Adrenal gland (tissue), 5 donors: ENCODE measurements around the gene FSTL5.

ENCODE experiments used
- CTCF ChIP-seq, 6 experiments: fragments of 450-650 bp in 4 of 6; fragments of 200-600 bp in 2 of 6; sonication (generic) in 1 of 6; IDR thresholded peaks; 1 replicate in 5 of 6; 2 replicates in 1 of 6; pipeline versions ENCODE4 v1.5.1 to v1.8.0; 2016 to 2021; ENCODE audit warnings: antibody characterized with exemption in 6 of 6, mild to moderate bottlenecking in 2 of 6, moderate library complexity in 1 of 6
- POLR2A ChIP-seq, 2 donors: fragments of 450-650 bp; IDR thresholded peaks; one replicate each; pipeline ENCODE4 v1.6.1; 2017; ENCODE audit warnings: antibody characterized with exemption in 2 of 2, mild to moderate bottlenecking in 2 of 2, moderate library complexity in 1 of 2
- donor health status: DM: no; HTN: no; CAD: no.

GRCh38 chr4:161486461-161486860 lies 677.3 kb downstream of the FSTL5 start:
- TF ChIP-seq CTCF (IDR thresholded peaks at IDR 0.05) (no peak), POLR2A (IDR thresholded peaks at IDR 0.05) (no peak)
